GM23338 (cell line): ENCODE results near the gene RASGRP3. TPM values are rescaled to one million over a fixed set of nuclear protein-coding genes. Genes with fewer than 3 reads are reported as not detected.

Source experiments
- ATAC-seq: fragments of 200-7000 bp; cut with Tn5 transposase; 3 replicates; pipeline ENCODE4 v1.9.1; 2020
- DNase-seq: peaks from one replicate; pipeline ENCODE4 v3.0.0-alpha.2; 2015; ENCODE audit warnings: low spot score
- H2AFZ ChIP-seq: fragments of 200-600 bp; sonication (generic); 2 replicates; pipeline ENCODE4 v1.8.0; 2016; ENCODE audit warnings: antibody characterized with exemption, mild to moderate bottlenecking, moderate library complexity
- H3F3A ChIP-seq: fragments of 200-600 bp; sonication (generic); replicated peaks from 2 replicates; pipeline ENCODE4 v1.8.0; 2017; ENCODE audit warnings: antibody characterized with exemption, mixed run types, low read depth
- H3K27ac ChIP-seq: fragments of 200-600 bp; sonication (generic); 2 replicates; pipeline ENCODE4 v1.6.1; 2016; ENCODE audit warnings: low read depth
- H3K27me3 ChIP-seq: fragments of 200-600 bp; sonication (generic); 2 replicates; pipeline ENCODE4 v1.8.0; 2016; ENCODE audit warnings: mild to moderate bottlenecking, mixed run types, moderate library complexity; ENCODE audit not compliant: insufficient read depth
- H3K36me3 ChIP-seq: fragments of 200-600 bp; sonication (generic); 2 replicates; pipeline ENCODE4 v1.8.0; 2016; ENCODE audit warnings: mild to moderate bottlenecking; ENCODE audit not compliant: insufficient read depth
- H3K4me1 ChIP-seq: fragments of 200-600 bp; sonication (generic); 2 replicates; pipeline ENCODE4 v1.8.0; 2016; ENCODE audit warnings: mild to moderate bottlenecking, moderate library complexity; ENCODE audit not compliant: insufficient read depth
- H3K4me2 ChIP-seq: fragments of 200-600 bp; sonication (generic); 2 replicates; pipeline ENCODE4 v1.7.1; 2017; ENCODE audit warnings: mixed run types
- H3K4me3 ChIP-seq: fragments of 200-600 bp; sonication (generic); 2 replicates; pipeline ENCODE4 v1.6.1; 2016; ENCODE audit warnings: mixed run types
- H3K79me2 ChIP-seq: fragments of 200-600 bp; sonication (generic); replicated peaks from 2 replicates; pipeline ENCODE4 v1.8.0; 2017; ENCODE audit warnings: mild to moderate bottlenecking; ENCODE audit not compliant: insufficient read depth
- H3K9me2 ChIP-seq: fragments of 200-600 bp; sonication (generic); 2 replicates; pipeline ENCODE4 v1.8.0; 2017; ENCODE audit not compliant: insufficient read depth
- H4K20me1 ChIP-seq: fragments of 200-600 bp; sonication (generic); replicated peaks from 2 replicates; pipeline ENCODE4 v1.8.0; 2017; ENCODE audit warnings: mild to moderate bottlenecking; ENCODE audit not compliant: insufficient read depth
- H3K27ac Mint-ChIP-seq: 2 replicates; pipeline ENCODE4 v1.8.0; 2020; ENCODE audit warnings: inconsistent platforms, mild to moderate bottlenecking, moderate library complexity, mixed read lengths
- H3K27me3 Mint-ChIP-seq: 3 replicates; pipeline ENCODE4 v1.8.0; 2022; ENCODE audit warnings: low read depth, mild to moderate bottlenecking, moderate library complexity, mixed read lengths, inconsistent platforms; ENCODE audit not compliant: insufficient read depth, poor library complexity
- H3K36me3 Mint-ChIP-seq: 3 replicates; pipeline ENCODE4 v1.8.0; 2021; ENCODE audit warnings: low read depth, mild to moderate bottlenecking, inconsistent platforms, moderate library complexity, mixed read lengths
- H3K4me1 Mint-ChIP-seq: 3 replicates; pipeline ENCODE4 v1.8.0; 2020; ENCODE audit warnings: mild to moderate bottlenecking, inconsistent platforms, mixed read lengths
- H3K4me3 Mint-ChIP-seq: 3 replicates; pipeline ENCODE4 v1.8.0; 2021; ENCODE audit warnings: moderate library complexity, mild to moderate bottlenecking, inconsistent platforms, mixed read lengths
- H3K9me3 Mint-ChIP-seq: 3 replicates; pipeline ENCODE4 v1.8.0; 2020; ENCODE audit warnings: moderate library complexity, mild to moderate bottlenecking, inconsistent platforms, mixed read lengths
- CREB1 ChIP-seq: fragments of 250-450 bp; sonication (Bioruptor Pico); IDR thresholded peaks from 2 replicates; pipeline ENCODE4 v1.5.0; 2020; ENCODE audit warnings: low read depth, mild to moderate bottlenecking, moderate library complexity
- ETS1 ChIP-seq: IDR thresholded peaks from 2 replicates; pipeline ENCODE4 v1.6.1; 2016; ENCODE audit warnings: antibody characterized with exemption
- EZH2 ChIP-seq: fragments of 200-600 bp; sonication (generic); IDR thresholded peaks from one replicate; pipeline ENCODE4 v1.8.0; 2017; ENCODE audit warnings: antibody characterized with exemption, mild to moderate bottlenecking, low read depth; ENCODE audit not compliant: unreplicated experiment
- EZH2phosphoT487 ChIP-seq: fragments of 200-600 bp; sonication (generic); IDR thresholded peaks from one replicate; pipeline ENCODE4 v1.8.1; 2018; ENCODE audit warnings: antibody characterized with exemption; ENCODE audit not compliant: unreplicated experiment
- JUNB ChIP-seq: IDR thresholded peaks from one replicate; pipeline ENCODE4 v1.6.1; 2016; ENCODE audit warnings: antibody characterized with exemption; ENCODE audit not compliant: unreplicated experiment
- NANOG ChIP-seq: IDR thresholded peaks from 2 replicates; pipeline ENCODE4 v1.6.1; 2016; ENCODE audit warnings: antibody characterized with exemption, borderline replicate concordance
- ZNF114 ChIP-seq: fragments of 250-450 bp; sonication (Bioruptor Pico); IDR thresholded peaks from 2 replicates; pipeline ENCODE4 v1.5.0; 2020; ENCODE audit warnings: mild to moderate bottlenecking, moderate library complexity
- ZNF462 ChIP-seq: fragments of 250-450 bp; sonication (Bioruptor Pico); IDR thresholded peaks from 2 replicates; pipeline ENCODE4 v1.5.0; 2020; ENCODE audit warnings: mild to moderate bottlenecking, moderate library complexity
- polyA plus RNA-seq: library from polyadenylated mRNA; unstranded; fragments of >200 nt; fragmentation: Nextera tagmentation; extraction: Ambion mirVana; gene quantifications from 2 replicates; pipeline ENCODE4 v1.2.1, GENCODE V29; 2016
- total RNA-seq: library from RNA; depleted of rRNA; stranded (reverse); fragments of >200 nt; shearing (Covaris generic); gene quantifications from 2 replicates; pipeline ENCODE4 v1.2.3, GENCODE V29; 2014

The RASGRP3 gene
- total and polyA plus RNA-seq, 2 experiments from 2014 or later, result 0.19 to 0.69 TPM

DNA sequence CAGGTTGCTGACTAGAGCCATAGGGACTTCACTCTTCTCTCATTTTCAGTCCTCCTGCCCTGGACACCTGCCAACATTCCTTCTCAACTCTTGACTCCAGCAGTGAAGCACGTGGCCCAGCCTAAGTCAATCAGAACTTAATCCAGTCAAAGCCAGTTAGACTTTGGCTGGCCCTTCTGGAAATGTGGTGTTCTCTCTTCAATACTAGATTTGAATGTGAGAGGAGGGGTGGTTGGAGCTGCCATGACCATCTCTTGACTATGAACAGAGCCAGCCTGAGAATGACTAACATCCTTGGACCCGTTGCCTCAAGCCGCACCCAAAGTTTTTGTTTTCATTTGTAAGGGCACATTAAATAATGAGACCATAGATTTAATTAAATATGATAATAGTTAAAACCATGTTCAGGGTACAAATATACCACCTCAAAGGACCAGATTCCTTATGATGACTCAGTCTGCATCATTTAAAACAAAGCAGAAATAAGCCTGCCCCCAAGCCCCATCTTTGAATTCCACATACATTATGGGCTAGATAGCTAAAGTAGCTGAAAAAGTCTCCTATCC, 49.7 kb upstream of the RASGRP3 start:
- Histone ChIP-seq H3K9me2 (0 out of 2 replicates have a peak, but pooled peaks cover 3% of the 10 kb centered on the region), H3K4me1 (no peaks in the 10 kb centered on the region), H3K36me3 (no peaks in the 10 kb centered on the region), H3K27me3 (no peaks in the 10 kb centered on the region), H2AFZ (no peak overlapping the region), H3K4me3 (no peak overlapping the region), H4K20me1 (no peaks in the 10 kb centered on the region), H3K27ac (no peak overlapping the region), H3K4me2 (no peak overlapping the region), H3K79me2 (no peaks in the 10 kb centered on the region), H3F3A (no peaks in the 10 kb centered on the region)
- H3K4me1 Mint-ChIP-seq, result no peaks in the 10 kb centered on the region
- DNase-seq (no peak), ATAC-seq (no peak)
- no peaks in the 10 kb centered on the region for H3K36me3 Mint-ChIP-seq
- H3K9me3 Mint-ChIP-seq, result 0 out of 3 replicates have a peak, but pooled peaks cover 3% of the 10 kb centered on the region
- H3K27ac Mint-ChIP-seq, result no peak overlapping the region
- no peaks in the 10 kb centered on the region for H3K27me3 Mint-ChIP-seq
- H3K4me3 Mint-ChIP-seq, result no peak overlapping the region
- TF ChIP-seq EZH2phosphoT487 (no peak), JUNB (no peak), EZH2 (no peak), ZNF114 (CRISPR knock-in tag) (no peak), CREB1 (no peak), NANOG (no peak), ETS1 (no peak), ZNF462 (no peak)
